Retinal pigment epithelial cell (primary cell): ENCODE results near the gene CYTH1.

Experiments used
- DNase-seq: peaks from one replicate; pipeline ENCODE4 v3.0.0-alpha.2; 2010; ENCODE audit warnings: low read depth
- H3K4me3 ChIP-seq: 2 replicates; pipeline ENCODE4 v1.5.1; 2011; ENCODE audit warnings: mild to moderate bottlenecking, low read length, control low read depth, moderate library complexity
- TF ChIP-seq, protein P1 (sequence below): conservative IDR thresholded peaks from 2 replicates; pipeline ENCODE4 v1.5.1; 2011; ENCODE audit warnings: low read depth, low read length, control low read depth, inconsistent platforms

The CYTH1 gene

DNA sequence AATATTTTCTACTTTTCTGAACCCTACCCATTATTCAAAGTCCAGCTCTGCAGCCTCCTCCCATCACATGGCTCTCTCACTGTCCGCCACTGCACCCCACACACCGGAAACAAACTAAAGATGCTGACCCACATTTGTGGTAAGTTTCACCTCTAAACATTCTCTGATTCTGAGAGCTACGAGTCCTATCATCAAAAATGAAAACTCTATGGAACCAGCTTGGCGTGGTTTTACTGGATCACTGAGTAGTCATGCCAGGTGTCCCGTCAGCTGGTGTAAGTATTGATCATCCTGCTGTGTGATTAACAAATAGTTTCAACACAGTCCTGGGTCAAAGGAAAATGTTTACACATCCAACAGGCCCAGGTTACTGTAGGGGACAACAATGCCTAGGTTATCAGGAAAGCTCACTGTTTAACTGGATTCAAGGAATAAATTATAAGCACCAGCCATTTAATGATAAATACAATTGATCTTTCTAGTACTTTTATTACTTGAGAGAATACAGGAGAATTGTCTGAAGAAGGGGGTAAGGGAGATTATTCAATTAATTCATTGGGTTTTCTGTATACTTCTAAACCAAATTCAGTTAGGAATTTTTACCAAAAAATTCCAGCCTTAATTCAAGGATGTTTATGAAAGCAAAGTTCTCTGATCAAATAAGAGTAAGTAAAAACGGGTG, 33.9 kb downstream of the CYTH1 start:
- no peak for DNase-seq
- TF ChIP-seq, protein P1, sequence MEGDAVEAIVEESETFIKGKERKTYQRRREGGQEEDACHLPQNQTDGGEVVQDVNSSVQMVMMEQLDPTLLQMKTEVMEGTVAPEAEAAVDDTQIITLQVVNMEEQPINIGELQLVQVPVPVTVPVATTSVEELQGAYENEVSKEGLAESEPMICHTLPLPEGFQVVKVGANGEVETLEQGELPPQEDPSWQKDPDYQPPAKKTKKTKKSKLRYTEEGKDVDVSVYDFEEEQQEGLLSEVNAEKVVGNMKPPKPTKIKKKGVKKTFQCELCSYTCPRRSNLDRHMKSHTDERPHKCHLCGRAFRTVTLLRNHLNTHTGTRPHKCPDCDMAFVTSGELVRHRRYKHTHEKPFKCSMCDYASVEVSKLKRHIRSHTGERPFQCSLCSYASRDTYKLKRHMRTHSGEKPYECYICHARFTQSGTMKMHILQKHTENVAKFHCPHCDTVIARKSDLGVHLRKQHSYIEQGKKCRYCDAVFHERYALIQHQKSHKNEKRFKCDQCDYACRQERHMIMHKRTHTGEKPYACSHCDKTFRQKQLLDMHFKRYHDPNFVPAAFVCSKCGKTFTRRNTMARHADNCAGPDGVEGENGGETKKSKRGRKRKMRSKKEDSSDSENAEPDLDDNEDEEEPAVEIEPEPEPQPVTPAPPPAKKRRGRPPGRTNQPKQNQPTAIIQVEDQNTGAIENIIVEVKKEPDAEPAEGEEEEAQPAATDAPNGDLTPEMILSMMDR: no peak
- H3K4me3 ChIP-seq: no peak overlapping the region

DNA sequence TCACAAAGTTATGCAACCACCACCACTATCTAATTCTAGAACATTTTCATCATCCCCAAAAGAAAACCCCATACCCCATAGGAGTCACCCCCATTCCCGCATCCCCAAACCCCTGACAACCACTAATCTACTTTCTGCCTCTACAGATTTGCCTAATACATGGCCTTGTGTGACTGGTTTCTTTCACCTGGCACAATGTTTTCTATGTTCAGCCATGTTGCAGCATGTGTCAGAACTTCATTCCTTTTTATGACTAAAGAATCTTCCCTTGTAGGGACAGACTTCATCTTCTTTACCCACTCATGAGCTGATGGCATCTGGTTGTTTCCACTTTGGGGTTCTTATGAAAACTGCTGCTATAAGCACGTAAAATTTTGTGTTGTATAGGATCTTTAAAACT, 34.6 kb downstream of the CYTH1 start:
- TF ChIP-seq, protein P1: no peak
- H3K4me3 ChIP-seq: no peak overlapping the region

DNA sequence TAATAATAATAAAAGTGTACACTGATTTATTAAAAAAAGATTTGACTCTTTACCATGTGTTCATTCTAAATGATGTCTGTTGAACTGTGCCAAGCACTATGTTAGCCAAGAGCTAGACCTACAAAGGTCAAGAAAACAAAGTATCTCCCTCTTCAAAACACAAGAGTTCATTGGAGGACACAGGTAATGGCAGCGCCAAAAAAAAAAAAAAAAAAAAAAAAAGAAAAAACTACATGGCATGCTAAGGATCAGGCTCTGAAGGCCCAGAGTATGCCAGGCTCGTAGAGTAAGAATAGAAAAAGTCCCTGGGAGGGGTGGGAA, 35.2 kb downstream of the CYTH1 start:
- TF ChIP-seq, protein P1: no peak
- no peak overlapping the region for H3K4me3 ChIP-seq
- DNase-seq: no peak

More for the DNA sequence above, 34.6 kb downstream of the CYTH1 start:
- DNase-seq: no peak

DNA sequence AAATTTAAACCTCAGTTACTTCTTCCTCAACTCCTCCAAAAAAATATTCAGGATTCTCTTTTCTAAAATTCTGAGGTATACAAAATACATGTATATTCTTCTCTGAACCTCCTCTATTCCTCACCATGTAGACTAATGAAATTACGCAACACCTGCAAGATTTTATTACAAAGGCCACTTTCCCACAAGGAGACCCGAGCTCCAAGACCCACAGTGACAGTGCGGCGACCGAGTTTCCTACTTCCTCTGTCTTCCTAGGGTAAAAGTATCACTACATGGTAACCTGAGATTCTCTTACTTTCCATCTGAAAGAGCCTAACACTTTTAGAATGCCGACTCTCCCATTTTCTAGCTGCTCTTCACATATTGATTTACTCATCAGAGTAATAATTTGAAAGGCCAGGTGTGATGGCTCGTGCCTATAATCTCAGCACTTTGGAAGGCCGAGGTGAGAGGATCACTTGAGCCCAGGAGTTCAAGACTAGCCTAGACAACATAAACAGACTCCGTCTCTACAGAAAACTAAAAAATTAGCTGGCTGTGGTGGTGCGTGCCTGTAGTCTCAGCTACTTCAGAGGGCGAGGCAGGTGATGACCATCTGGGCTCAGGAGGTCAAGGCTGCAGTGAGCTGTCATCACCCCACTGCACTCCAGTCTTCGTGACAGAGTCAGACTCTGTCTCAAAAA, 35.7 kb downstream of the CYTH1 start:
- H3K4me3 ChIP-seq: no peak overlapping the region
- DNase-seq: no peak
- TF ChIP-seq, protein P1: no peak

DNA sequence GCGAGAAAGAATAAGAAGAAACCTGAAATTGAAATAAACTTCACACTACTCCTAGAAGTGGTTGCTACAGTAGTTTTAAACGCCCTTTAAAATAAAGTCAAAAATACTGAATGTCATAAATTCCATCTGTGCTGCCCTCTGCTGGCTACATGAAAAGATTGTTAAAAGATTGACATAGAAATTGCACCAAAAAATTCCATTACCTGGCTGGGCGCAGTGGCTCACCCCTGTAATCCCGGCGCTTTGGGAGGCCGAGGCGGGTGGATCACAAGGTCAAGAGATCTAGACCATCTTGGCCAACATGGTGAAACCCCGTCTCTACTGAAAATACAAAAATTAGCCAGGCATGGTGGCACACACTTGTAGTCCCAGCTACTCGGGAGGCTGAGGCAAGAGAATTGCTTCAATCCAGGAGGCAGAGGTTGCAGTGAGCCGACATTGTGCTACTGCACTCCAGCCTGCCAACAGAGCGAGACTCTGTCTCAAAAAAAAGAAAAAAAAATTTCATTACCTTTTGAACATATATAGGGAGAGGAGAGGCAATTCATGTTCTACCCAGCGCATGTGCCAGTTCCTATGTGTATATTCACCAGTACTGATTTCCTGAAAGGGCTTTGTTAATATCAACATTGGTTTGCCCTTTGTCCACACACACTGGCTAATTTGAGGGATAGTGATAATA, 36.5 kb downstream of the CYTH1 start:
- DNase-seq: no peak
- TF ChIP-seq, protein P1: peak; percentile 49
- H3K4me3 ChIP-seq: no peak overlapping the region

DNA sequence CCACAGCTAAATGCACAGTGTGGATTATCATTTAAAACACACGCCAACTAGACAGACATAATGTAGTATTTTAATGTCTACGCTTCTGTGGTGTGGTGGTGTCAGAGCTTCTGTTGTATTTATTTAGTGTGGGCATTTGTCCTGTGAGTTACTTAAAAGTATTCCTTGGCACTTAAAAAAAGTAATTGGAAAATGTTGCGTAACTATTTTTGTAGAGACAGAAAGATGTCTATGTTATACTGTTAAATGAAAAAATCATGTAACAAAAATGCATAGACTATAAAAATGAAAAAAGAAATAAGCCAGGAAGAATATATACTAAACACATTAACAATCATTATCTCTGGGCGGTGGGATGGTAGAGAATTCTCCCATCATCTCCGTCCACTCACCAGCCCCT, 39.2 kb downstream of the CYTH1 start:
- TF ChIP-seq, protein P1: no peak
- no peak overlapping the region for H3K4me3 ChIP-seq
- no peak for DNase-seq
